DMS114 treated with DMSO at 0.1 percent for 48 hours (cell line): Measurements from ENCODE around the gene TECR.
"Not testable (repeated sequence)": the region's sequence is repeated elsewhere in the genome, so short reads cannot be mapped to it uniquely, and the experiment has no call there.

Source experiments
- DNase-seq: peaks from one replicate; lab custom pipeline; 2025; ENCODE audit not compliant: unreplicated experiment; lab: John Stamatoyannopoulos, UW

Gene TECR

GRCh38 chr19:14529254-14530004 lies at the start of gene TECR:
TSS of gene TECR (plus strand) at chr19:14529594. CDS start at chr19:14529697, 103 bp downstream.
- DNase-seq, result peak; percentile 95

- no peak for DNase-seq
These were observed 49.3 kb upstream of the TECR start for GRCh38 chr19:14479975-14480699.

- no peak for DNase-seq
These were observed 48.7 kb upstream of the TECR start for GRCh38 chr19:14480700-14481079.

- no peak for DNase-seq
These were observed 47.0 kb upstream of the TECR start for GRCh38 chr19:14482172-14482941.

GRCh38 chr19:14487370-14488125 lies 41.8 kb upstream of the TECR start:
- DNase-seq, result no peak

- DNase-seq, result no peak
These were observed 36.5 kb upstream of the TECR start for GRCh38 chr19:14492756-14493337.

GRCh38 chr19:14494411-14494810 lies 35.0 kb upstream of the TECR start:
- no peak for DNase-seq

- no peak for DNase-seq
These were observed 34.3 kb upstream of the TECR start for GRCh38 chr19:14494910-14495671.

- no peak for DNase-seq
These were observed 33.7 kb upstream of the TECR start for GRCh38 chr19:14495672-14496028.

- DNase-seq, result peak; percentile 89
These were observed 33.2 kb upstream of the TECR start, which contains the start of gene GIPC1 for GRCh38 chr19:14496029-14496833. TSS of gene GIPC1 (minus strand) at chr19:14496127. CDS start at chr19:14482976, 13,151 bp downstream.

- no peak for DNase-seq
These were observed 32.6 kb upstream of the TECR start for GRCh38 chr19:14496834-14497227.

- no peak for DNase-seq
These were observed 32.0 kb upstream of the TECR start for GRCh38 chr19:14497228-14497921.

- DNase-seq, result no peak
These were observed 26.9 kb upstream of the TECR start for GRCh38 chr19:14502334-14503092.

GRCh38 chr19:14503285-14503684 lies 26.1 kb upstream of the TECR start:
- DNase-seq, result no peak

- DNase-seq, result not testable (repeated sequence)
These were observed 24.8 kb upstream of the TECR start for GRCh38 chr19:14504575-14504974.

GRCh38 chr19:14505488-14506239 lies 23.7 kb upstream of the TECR start:
- DNase-seq, result no peak
